ENCODE data around the gene ARID3C. TPM values are rescaled to one million over a fixed set of nuclear protein-coding genes. Genes with fewer than 3 reads are reported as not detected.

ARID3C gene
- total RNA-seq, 4 donors from 2014 or later, result not detected

DNA sequence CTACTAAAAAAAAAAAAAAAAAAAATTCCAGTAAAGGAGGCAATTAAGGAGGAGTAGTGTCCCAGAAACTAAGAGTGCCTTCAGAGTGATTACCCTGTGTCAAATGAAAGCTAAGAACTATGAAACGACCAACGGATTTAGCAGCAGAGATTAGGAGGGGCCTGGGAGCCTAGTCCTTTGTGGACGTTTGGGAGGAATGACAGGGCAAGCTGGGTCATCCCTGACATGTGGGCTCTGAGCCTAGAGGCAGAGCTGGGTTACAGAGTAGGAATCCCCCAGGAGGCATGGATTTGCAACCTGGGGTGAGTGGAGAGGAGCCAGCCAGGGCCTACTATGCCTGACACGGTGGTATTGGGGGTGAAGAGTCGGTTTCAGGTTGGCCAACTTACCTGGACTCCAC is 4.3 kb upstream of the ARID3C start:
- DNase-seq (no peak), ATAC-seq (no peak)
- intact Hi-C loops (cut with DNase I; ENCODE audit: low total_unique reads), result no loop called here
- Histone ChIP-seq H3K27ac (no peak overlapping the region), H3K9me3 (no peaks in the 10 kb centered on the region), H3K4me1 (peaks cover 6 to 23% of the 10 kb centered on the region in 2 donors), H3K4me3 (no peak overlapping the region), H3K27me3 (peaks cover 7 to 14% (median 14%) of the 10 kb centered on the region in 3 donors), H3K36me3 (no peaks in the 10 kb centered on the region)
- in situ Hi-C loops (cut with MboI; ENCODE audit: low sequenced_read_pairs in 4 of 4), result no loop called here
- TF ChIP-seq, protein P1, sequence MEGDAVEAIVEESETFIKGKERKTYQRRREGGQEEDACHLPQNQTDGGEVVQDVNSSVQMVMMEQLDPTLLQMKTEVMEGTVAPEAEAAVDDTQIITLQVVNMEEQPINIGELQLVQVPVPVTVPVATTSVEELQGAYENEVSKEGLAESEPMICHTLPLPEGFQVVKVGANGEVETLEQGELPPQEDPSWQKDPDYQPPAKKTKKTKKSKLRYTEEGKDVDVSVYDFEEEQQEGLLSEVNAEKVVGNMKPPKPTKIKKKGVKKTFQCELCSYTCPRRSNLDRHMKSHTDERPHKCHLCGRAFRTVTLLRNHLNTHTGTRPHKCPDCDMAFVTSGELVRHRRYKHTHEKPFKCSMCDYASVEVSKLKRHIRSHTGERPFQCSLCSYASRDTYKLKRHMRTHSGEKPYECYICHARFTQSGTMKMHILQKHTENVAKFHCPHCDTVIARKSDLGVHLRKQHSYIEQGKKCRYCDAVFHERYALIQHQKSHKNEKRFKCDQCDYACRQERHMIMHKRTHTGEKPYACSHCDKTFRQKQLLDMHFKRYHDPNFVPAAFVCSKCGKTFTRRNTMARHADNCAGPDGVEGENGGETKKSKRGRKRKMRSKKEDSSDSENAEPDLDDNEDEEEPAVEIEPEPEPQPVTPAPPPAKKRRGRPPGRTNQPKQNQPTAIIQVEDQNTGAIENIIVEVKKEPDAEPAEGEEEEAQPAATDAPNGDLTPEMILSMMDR (IDR thresholded peaks at IDR 0.05 in 4 of 5, conservative IDR thresholded peaks at IDR 0.05 in 1 of 5), result no peak
- TF ChIP-seq POLR2A (IDR thresholded peaks at IDR 0.05), result no peak

DNA sequence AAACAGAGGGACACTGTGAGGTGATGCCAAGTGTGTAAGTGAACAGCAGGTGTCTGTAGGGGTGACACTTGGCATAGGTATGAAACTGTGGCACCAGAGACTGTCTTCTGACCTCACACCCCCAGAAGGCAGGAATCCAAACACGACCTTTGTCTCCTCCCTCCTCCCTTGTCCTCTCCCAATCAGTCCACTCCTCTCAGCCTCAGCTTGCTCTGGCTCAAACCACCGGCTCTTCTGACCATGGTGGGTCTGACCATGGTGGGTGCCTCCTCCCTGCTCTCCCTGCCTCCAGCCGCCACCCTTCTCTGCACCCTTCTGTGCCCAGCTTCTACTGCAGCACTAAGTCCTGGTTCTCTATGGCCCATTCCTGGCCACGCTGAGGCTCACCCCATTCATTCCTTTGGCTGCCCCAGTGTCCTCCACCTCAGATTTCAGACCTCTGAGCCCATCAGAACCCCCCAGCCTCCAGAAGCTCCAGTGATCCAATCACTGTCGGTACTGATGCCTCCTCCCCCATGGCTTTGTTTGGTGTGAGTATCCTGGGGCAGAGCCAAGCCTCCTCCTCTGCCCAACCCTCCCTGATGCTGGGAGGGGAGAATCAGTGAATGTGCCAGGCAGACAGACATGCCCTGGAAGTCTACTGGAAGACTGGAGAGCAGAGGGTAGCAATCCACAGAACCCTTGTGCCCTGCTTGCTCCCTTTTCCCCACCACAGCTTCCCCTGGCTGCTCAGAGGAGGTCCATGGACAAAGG is 1.7 kb upstream of the ARID3C start:
- peaks cover 33 to 40% (median 40%) of the 10 kb centered on the region in 3 donors for H3K27me3 ChIP-seq
- ATAC-seq (no peak), DNase-seq (no peak)
- peaks cover 0 to 13% of the 10 kb centered on the region in 2 donors for H3K4me1 ChIP-seq
- H3K4me3 ChIP-seq, result no peak overlapping the region
- no peaks in the 10 kb centered on the region for H3K9me3 ChIP-seq
- no peaks in the 10 kb centered on the region for H3K36me3 ChIP-seq
- intact Hi-C loops (cut with DNase I; ENCODE audit: low total_unique reads) (no loop called here), in situ Hi-C loops (cut with MboI; ENCODE audit: low sequenced_read_pairs in 4 of 4) (no loop called here)
- no peak for TF ChIP-seq POLR2A (IDR thresholded peaks at IDR 0.05)
- TF ChIP-seq, protein P1 (IDR thresholded peaks at IDR 0.05 in 4 of 5, conservative IDR thresholded peaks at IDR 0.05 in 1 of 5), result no peak
- H3K27ac ChIP-seq, result no peak overlapping the region

DNA sequence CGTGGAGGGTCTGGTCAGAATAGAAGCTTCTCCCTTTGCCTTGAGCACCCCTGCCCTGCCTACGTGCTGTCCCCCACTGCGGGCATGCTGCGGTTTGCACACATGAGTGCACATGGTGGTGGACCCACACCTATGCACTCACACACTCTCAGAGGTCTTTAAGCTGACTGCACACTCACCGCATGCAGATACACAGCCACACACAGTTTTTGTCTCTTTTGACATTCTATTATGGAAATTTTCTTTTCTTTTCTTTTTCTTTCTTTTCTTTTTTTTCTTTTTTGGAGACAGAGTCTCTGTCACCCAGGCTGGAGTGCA is 584 bp upstream of the ARID3C start:
- Histone ChIP-seq H3K27me3 (peaks cover 43 to 52% (median 51%) of the 10 kb centered on the region in 3 donors), H3K4me1 (peaks cover 0 to 13% of the 10 kb centered on the region in 2 donors), H3K9me3 (no peaks in the 10 kb centered on the region), H3K36me3 (no peaks in the 10 kb centered on the region), H3K4me3 (peak overlapping the region in 1 of 4 donors; percentile 58), H3K27ac (no peak overlapping the region)
- in situ Hi-C loops (cut with MboI; ENCODE audit: low sequenced_read_pairs in 4 of 4) (no loop called here), intact Hi-C loops (cut with DNase I; ENCODE audit: low total_unique reads) (loop anchor here (1.0 kb wide), 1 partner anchor 17 kb away; the partner anchor contains the start of gene RPP25L)
- TF ChIP-seq, protein P1 (IDR thresholded peaks at IDR 0.05 in 4 of 5, conservative IDR thresholded peaks at IDR 0.05 in 1 of 5), result no peak
- TF ChIP-seq POLR2A (IDR thresholded peaks at IDR 0.05), result no peak
- no peak for ATAC-seq
- DNase-seq, result no peak

DNA sequence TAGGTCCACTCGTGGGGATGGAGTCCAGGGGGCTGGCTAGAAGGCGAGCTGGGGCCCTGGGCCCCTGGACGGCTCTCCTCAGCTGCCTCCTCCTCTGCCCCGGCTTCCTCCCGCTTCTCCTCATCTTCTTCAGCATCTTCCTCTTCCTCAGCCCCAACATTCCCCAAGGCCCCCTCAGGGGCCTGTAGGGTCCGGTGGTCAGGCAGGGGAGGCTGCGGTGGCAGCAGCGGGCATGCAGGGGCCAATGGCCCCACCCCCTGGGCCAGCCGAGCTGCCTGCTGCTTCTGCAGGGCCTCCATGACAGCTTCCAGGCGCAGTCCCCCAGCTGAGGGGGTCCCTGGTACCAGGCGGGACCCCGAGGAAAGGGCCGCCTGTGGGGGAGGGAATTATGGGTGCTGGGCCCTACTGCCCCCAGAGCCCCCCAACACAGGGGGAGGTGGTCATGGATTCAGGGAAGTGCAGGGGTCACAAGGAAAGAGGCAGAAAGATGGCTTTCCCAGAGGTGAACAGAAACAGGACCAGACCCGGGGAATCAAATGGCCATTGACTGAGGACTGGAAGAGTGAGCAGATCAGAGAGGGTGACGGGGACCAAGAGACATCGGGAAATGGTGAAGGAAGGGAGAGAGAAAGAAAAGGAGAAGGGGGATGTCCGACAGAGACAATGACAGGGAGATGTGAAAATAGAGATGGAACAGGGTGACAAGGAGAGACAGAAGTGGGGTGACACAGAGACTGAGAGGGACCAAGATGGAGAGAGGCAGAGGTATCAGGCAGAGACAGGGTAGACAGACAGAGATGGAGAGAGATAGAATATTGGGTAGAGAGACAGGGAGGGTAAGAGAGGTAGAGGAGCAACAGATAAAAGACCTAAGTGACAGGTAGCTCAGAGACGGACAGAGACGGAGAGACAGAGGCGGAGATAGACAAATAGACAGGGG is 880 bp downstream of the ARID3C start:
- no peak for DNase-seq
- H3K27me3 ChIP-seq, result peaks cover 58 to 66% (median 66%) of the 10 kb centered on the region in 3 donors
- H3K4me1 ChIP-seq, result peaks cover 0 to 13% of the 10 kb centered on the region in 2 donors
- H3K27ac ChIP-seq, result no peak overlapping the region
- intact Hi-C loops (cut with DNase I; ENCODE audit: low total_unique reads), result no loop called here
- H3K9me3 ChIP-seq, result no peaks in the 10 kb centered on the region
- TF ChIP-seq, protein P1 (IDR thresholded peaks at IDR 0.05 in 4 of 5, conservative IDR thresholded peaks at IDR 0.05 in 1 of 5), result no peak
- no peak for TF ChIP-seq POLR2A (IDR thresholded peaks at IDR 0.05)
- in situ Hi-C loops (cut with MboI; ENCODE audit: low sequenced_read_pairs in 4 of 4), result no loop called here
- no peaks in the 10 kb centered on the region for H3K36me3 ChIP-seq
- ATAC-seq, result no peak
- peak overlapping the region; percentile 37 to 58 (median 48) for H3K4me3 ChIP-seq
